WTC11 (cell line): ENCODE data around the gene SAMHD1. TPM values are rescaled to one million over a fixed set of nuclear protein-coding genes. Genes with fewer than 3 reads are reported as not detected.

Experiments
- ATAC-seq: fragments of 200-7000 bp; cut with Tn5 transposase; 2 replicates; pipeline ENCODE4 v1.10.0; 2021; ENCODE audit warnings: mild to moderate bottlenecking, moderate library complexity
- CTCF ChIA-PET: fragments of 300-600 bp; sonication (Branson Sonifier 250); formaldehyde crosslinking; loops from one replicate; lab custom pipeline; 2021; ENCODE audit warnings: antibody characterized with exemption; lab: Charles Lee
- POLR2A ChIA-PET: fragments of 350-600 bp; sonication (Branson Sonifier 250); formaldehyde crosslinking; loops from one replicate; lab custom pipeline; 2021; ENCODE audit warnings: antibody characterized with exemption; lab: Charles Lee
- DNase-seq: peaks from one replicate; pipeline ENCODE4 v3.0.0; 2021; ENCODE audit warnings: low spot score
- H3K27ac Mint-ChIP-seq: 2 replicates; pipeline ENCODE4 v1.8.0; 2021; ENCODE audit warnings: mixed read lengths
- H3K27me3 Mint-ChIP-seq: 2 replicates; pipeline ENCODE4 v1.8.0; 2021; ENCODE audit warnings: low read depth, mild to moderate bottlenecking, moderate library complexity, mixed read lengths
- H3K36me3 Mint-ChIP-seq: 2 replicates; pipeline ENCODE4 v1.8.0; 2021; ENCODE audit warnings: mixed read lengths
- H3K4me1 Mint-ChIP-seq: 2 replicates; pipeline ENCODE4 v1.8.0; 2022; ENCODE audit warnings: mixed read lengths
- H3K4me3 Mint-ChIP-seq: 2 replicates; pipeline ENCODE4 v1.8.0; 2021; ENCODE audit warnings: mild to moderate bottlenecking, moderate library complexity, mixed read lengths
- H3K9me3 Mint-ChIP-seq: 2 replicates; pipeline ENCODE4 v1.8.0; 2021; ENCODE audit warnings: mixed read lengths
- ATF2 ChIP-seq: sonication (generic); formaldehyde crosslinking; IDR thresholded peaks from 2 replicates; pipeline ENCODE4 v1.8.1; 2022; ENCODE audit warnings: low read depth, missing genetic modification reagents, borderline replicate concordance
- CDX4 ChIP-seq: fragments of 250-450 bp; sonication (Bioruptor Pico); IDR thresholded peaks from 2 replicates; pipeline ENCODE4 v1.9.0; 2021; ENCODE audit warnings: moderate library complexity, mild to moderate bottlenecking, inconsistent platforms, borderline replicate concordance
- FOXJ3 ChIP-seq: sonication (generic); formaldehyde crosslinking; IDR thresholded peaks from 2 replicates; pipeline ENCODE4 v1.9.0; 2021; ENCODE audit warnings: missing genetic modification reagents, mild to moderate bottlenecking, borderline replicate concordance
- GABPB1 ChIP-seq: sonication (generic); formaldehyde crosslinking; IDR thresholded peaks from 2 replicates; pipeline ENCODE4 v1.8.1; 2023; ENCODE audit warnings: mild to moderate bottlenecking, missing genetic modification reagents
- GRHL2 ChIP-seq: fragments of 250-450 bp; sonication (Bioruptor Pico); IDR thresholded peaks from 2 replicates; pipeline ENCODE4 v1.8.0; 2022; ENCODE audit warnings: mild to moderate bottlenecking, moderate library complexity; ENCODE audit not compliant: insufficient replicate concordance, severe bottlenecking
- HMGXB4 ChIP-seq: sonication (generic); formaldehyde crosslinking; IDR thresholded peaks from 2 replicates; pipeline ENCODE4 v1.8.1; 2023; ENCODE audit warnings: mild to moderate bottlenecking, moderate library complexity, missing genetic modification reagents
- KAT7 ChIP-seq: sonication (generic); formaldehyde crosslinking; IDR thresholded peaks from 2 replicates; pipeline ENCODE4 v1.8.1; 2023; ENCODE audit warnings: missing genetic modification reagents, mild to moderate bottlenecking, borderline replicate concordance
- NFYB ChIP-seq: sonication (generic); formaldehyde crosslinking; conservative IDR thresholded peaks from 2 replicates; pipeline ENCODE4 v1.8.0; 2022; ENCODE audit warnings: low read depth, missing genetic modification reagents
- PREB ChIP-seq: sonication (generic); formaldehyde crosslinking; IDR thresholded peaks from 2 replicates; pipeline ENCODE4 v1.8.1; 2022; ENCODE audit warnings: mild to moderate bottlenecking, missing genetic modification reagents, moderate library complexity, borderline replicate concordance
- PRRX2 ChIP-seq: fragments of 250-450 bp; sonication (Bioruptor Pico); IDR thresholded peaks from 2 replicates; pipeline ENCODE4 v1.8.0; 2021; ENCODE audit warnings: mild to moderate bottlenecking
- SMAD3 ChIP-seq: sonication (generic); formaldehyde crosslinking; IDR thresholded peaks from 2 replicates; pipeline ENCODE4 v1.8.0; 2022; ENCODE audit warnings: missing genetic modification reagents, mild to moderate bottlenecking, borderline replicate concordance
- TEAD1 ChIP-seq: sonication (generic); formaldehyde crosslinking; IDR thresholded peaks from 2 replicates; pipeline ENCODE4 v1.8.0; 2022; ENCODE audit warnings: mild to moderate bottlenecking, missing genetic modification reagents
- USF1 ChIP-seq: sonication (generic); formaldehyde crosslinking; IDR thresholded peaks from 2 replicates; pipeline ENCODE4 v1.8.0; 2022; ENCODE audit warnings: mild to moderate bottlenecking, missing genetic modification reagents
- USF2 ChIP-seq: sonication (generic); formaldehyde crosslinking; IDR thresholded peaks from 2 replicates; pipeline ENCODE4 v1.8.1; 2023; ENCODE audit warnings: mild to moderate bottlenecking, missing genetic modification reagents, moderate library complexity
- ZBTB43 ChIP-seq: sonication (generic); formaldehyde crosslinking; IDR thresholded peaks from 2 replicates; pipeline ENCODE4 v1.8.1; 2023; ENCODE audit warnings: mild to moderate bottlenecking, missing genetic modification reagents
- ZMAT4 ChIP-seq: fragments of 250-450 bp; sonication (Bioruptor Pico); IDR thresholded peaks from 2 replicates; pipeline ENCODE4 v1.9.0; 2021; ENCODE audit warnings: mild to moderate bottlenecking
- ZNF317 ChIP-seq: sonication (generic); formaldehyde crosslinking; IDR thresholded peaks from 2 replicates; pipeline ENCODE4 v1.8.1; 2023; ENCODE audit warnings: low read depth, mild to moderate bottlenecking, moderate library complexity, missing genetic modification reagents, borderline replicate concordance
- ZNF416 ChIP-seq: fragments of 250-450 bp; sonication (Bioruptor Pico); IDR thresholded peaks from 2 replicates; pipeline ENCODE4 v1.9.0; 2021; ENCODE audit warnings: mild to moderate bottlenecking, inconsistent platforms
- ZNF425 ChIP-seq: fragments of 250-450 bp; sonication (Bioruptor Pico); conservative IDR thresholded peaks from 2 replicates; pipeline ENCODE4 v1.9.0; 2021; ENCODE audit warnings: mild to moderate bottlenecking
- ZNF671 ChIP-seq: fragments of 250-450 bp; sonication (Bioruptor Pico); IDR thresholded peaks from 2 replicates; pipeline ENCODE4 v1.8.0; 2021; ENCODE audit warnings: mild to moderate bottlenecking
- total RNA-seq: library from RNA; stranded (reverse); gene quantifications from 3 replicates; pipeline ENCODE4 v1.2.3, GENCODE V29; 2021

SAMHD1 gene
- total RNA-seq, 1 experiment from 2014 or later: 31.0 TPM

- TF ChIP-seq ZMAT4 (no peak), PREB (CRISPR knock-in tag) (no peak), SMAD3 (no peak), TEAD1 (CRISPR knock-in tag) (no peak), GRHL2 (CRISPR knock-in tag) (no peak), ZBTB43 (CRISPR knock-in tag) (no peak), ATF2 (CRISPR knock-in tag) (no peak), USF2 (no peak), CDX4 (no peak)
These were observed 100.0 kb downstream of the SAMHD1 start (continued) for GRCh38 chr20:36851490-36851889.

GRCh38 chr20:36850759-36851158, 100.7 kb downstream of the SAMHD1 start:
- DNase-seq (no peak), ATAC-seq (no peak)
- TF ChIP-seq PRRX2 (CRISPR knock-in tag) (no peak), KAT7 (no peak), ZNF425 (no peak), PREB (CRISPR knock-in tag) (no peak), ZNF416 (no peak), ZNF671 (CRISPR knock-in tag) (no peak), NFYB (no peak), FOXJ3 (CRISPR knock-in tag) (no peak), GABPB1 (CRISPR knock-in tag) (no peak), ZNF317 (CRISPR knock-in tag) (no peak), USF1 (no peak), HMGXB4 (no peak)
- no peak overlapping the region for H3K4me3 Mint-ChIP-seq
- H3K27me3 Mint-ChIP-seq: no peaks in the 10 kb centered on the region
- peaks cover 12% of the 10 kb centered on the region for H3K9me3 Mint-ChIP-seq
- H3K4me1 Mint-ChIP-seq: peaks cover 13% of the 10 kb centered on the region
- ChIA-PET POLR2A (no interaction called here), CTCF (no interaction called here)
- no peak overlapping the region for H3K27ac Mint-ChIP-seq
- peaks cover 14% of the 10 kb centered on the region for H3K36me3 Mint-ChIP-seq
